GM19193 (cell line): ENCODE results near the gene BACE2.

Experiments
- POLR2A ChIP-seq: IDR thresholded peaks from 4 replicates; pipeline ENCODE4 v1.6.1; 2011; ENCODE audit not compliant: insufficient read depth, insufficient read length; ENCODE audit errors: extremely low read depth

The BACE2 gene

DNA sequence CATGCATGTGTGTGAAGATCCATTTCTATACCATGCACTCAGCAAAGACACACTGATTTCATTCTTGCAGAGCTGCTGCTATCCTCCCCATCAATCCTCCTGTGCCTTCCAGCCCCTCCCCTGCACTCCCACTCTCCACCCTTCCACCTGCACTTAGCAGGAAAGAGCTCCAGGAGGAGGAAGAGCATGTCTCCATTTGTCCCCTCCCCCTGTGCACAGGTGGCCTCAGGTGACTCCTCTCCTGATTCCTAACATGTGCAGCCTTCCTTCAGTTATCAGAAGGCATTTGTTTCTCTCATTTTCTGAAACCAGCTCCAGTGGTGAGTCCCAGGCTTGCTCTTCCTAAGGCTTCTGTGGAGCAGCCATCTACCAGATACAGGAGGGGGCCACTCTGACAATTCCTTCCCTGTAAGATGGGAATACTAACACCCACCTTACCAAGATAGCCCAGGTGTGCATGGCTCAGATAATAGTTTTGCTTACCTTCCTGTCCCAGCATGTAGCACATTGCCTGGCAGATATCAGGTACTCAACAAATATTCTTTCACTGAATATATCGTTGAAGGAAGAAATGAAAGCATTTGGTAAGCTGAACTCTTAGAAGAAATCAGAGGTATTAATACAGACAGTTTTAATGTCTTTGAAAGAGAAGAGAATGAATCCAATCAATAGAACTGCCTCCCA, 126.7 kb downstream of the BACE2 start:
- TF ChIP-seq POLR2A, result no peak

DNA sequence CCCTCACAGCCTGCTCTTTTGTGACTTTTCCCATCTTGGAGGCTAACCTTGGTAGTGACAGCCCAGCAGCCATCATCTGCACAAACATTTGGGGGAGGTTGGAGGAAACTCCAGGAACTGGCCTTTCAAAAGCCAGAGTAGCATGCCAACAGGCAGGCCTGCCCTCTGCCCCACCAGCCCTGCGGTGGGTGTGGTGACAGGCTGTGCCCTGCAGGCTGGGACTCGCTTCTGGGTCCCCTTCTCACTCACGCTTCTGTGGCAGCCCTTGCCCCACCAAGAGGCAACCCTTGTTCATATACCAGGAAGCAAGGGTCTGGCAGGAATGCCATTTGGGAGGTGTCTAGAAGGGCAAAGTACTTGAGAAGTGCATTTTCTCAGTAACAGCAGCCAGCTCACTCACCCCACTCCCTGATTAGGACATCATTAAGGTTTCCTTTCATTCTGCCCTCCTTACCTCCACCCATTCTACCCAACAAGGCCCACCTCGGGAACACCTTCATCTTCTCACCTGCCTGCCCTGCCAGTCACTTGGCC, 127.8 kb downstream of the BACE2 start:
- no peak for TF ChIP-seq POLR2A

DNA sequence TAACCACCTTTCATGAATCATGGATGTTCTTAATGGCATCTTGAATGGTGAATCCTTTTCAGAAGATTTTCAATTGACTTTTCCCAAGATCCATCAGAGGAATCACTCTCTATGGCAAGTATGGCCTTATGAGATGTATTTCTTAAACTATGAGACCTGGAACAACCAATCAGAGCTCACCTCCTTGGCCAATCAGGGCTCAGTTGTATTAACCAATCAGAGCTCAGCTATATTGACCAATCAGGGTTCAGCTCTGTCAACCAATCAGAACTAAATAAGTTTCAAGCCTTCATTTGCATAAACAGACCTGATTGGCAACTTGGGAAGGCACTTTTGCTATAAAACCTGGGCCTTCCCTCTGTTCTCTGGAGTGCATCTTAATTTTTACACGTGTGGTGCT, 135.0 kb downstream of the BACE2 start:
- no peak for TF ChIP-seq POLR2A

DNA sequence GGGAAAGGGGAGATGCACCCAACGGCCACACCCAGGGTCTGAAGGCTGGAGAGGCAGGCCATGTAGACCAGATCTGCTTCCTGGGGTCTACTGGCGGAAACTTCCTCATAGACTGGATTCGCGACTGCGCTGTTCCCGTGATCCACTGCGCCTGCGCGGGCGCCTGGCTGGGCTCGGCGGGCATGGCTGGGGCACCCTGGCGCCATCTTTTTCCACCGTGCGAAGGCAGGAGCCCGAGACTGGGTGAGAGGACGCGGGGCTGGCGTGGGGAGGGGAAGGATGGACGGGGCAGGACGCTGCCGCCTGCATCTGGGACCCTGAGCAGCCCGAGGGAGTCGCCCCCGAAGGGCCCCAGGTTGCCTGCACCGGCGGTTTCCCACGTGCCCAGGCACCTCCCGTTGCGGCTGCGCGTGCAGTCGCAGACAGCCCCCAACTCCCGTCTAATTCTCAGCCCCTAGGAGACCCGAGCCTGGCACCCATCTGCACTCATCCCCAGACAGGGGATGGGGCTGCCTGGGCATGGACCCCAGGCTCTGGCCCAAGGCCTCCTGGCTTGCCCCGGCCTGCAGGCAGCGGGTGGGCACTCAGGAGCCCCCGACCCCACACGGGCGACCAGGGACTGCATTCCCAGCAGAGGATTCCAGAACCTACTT, 136.2 kb downstream of the BACE2 start:
- TF ChIP-seq POLR2A, result no peak

DNA sequence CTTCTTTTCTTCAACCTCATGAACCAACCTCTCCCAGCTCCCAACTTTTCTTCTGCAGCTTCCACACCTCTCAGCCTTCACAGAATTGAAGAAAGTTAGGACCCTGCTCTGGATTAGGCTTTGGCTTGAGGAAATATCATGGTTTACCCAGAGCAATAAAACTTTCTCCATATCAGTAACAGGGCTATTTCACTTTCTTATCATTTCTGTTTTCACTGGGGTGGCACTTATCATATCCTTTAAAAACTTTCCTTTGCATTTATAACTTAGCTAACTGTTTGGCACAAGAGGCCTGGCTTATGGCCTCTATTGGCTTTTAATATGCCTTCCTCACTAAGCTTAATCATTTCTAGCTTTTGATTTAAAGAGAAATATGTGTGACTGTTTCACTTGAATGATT, 139.3 kb downstream of the BACE2 start:
- TF ChIP-seq POLR2A, result no peak

DNA sequence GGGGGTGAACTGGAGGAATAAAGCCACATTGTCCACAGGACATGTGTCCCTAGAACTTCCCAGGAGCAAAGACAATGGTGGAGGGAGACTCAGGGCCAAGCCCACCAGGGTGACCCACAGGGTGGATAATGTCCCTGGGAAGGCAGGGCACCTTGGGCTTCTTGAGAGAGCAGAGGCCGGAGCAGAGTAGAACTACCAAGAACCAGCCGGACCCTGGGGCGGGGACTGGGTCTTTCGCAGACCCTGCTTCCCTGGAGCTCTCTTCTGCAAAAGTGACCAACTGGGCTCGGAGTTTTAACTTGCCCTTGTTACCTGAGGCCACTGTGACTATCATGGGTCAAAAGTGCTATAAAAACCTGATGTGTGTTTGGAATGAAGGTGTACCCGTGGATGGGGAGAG, 147.8 kb downstream of the BACE2 start:
- TF ChIP-seq POLR2A, result no peak

DNA sequence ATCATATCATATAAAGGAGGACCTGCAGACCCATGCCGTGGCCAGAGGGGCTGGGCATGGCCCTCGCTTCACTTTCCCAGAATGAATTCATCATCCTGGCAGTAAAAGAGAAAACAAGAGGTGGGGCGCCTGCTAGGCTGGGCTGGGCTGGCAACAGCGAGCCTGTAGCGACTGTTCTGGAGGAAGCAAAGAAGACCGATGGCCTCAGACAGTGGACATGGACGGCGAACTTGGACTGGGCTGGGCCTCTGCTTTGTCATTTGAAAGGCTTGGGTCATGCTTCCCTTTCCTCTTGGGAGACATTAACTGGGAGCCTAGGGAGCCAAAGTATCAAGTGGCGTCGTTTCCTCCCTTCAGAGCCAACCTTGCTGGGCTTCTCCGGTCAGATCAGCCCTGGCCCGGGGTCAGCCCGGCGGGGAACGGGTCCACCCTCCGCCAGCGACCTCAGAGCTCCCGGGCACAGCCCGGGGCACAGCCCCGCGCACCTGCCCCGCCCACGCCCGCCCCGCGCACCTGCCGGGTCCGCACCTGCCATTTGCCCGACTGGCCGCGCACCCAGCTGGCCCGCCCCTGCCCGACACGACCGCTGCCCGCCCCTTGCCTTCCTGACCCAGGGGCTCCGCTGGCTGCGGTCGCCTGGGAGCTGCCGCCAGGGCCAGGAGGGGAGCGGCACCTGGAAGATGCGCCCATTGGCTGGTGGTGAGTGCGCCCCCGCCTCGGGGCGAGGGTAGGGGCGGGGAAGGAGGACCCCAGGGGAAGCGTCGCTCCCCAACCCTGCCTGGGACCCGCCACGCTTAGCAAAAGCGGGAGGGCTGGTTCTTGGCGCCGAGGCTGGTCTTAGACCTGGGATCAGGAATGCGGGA, 148.5 kb downstream of the BACE2 start, which contains the start of gene FAM3B:
FAM3B (plus strand) TSS at position 602 of the 863 bp plus-strand sequence; CDS start at position 681, 79 bp downstream.
- no peak for TF ChIP-seq POLR2A

DNA sequence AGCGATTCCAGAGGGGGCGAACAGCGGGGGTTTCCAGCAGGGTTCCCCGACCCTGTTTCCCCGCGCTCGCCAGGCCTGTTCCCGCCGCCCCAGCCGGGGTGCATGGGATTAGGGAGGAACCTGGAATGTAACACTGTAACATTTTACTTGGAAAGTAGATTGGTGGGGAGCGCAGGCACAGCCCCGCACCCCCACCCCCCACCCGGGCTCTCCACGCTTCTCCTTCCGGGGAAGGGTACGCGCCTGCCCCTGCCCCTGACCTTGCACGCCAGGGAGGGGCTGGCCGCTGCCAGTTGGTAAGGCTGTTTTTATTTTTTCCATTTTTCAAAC, 149.1 kb downstream of the BACE2 start:
- TF ChIP-seq POLR2A, result no peak

DNA sequence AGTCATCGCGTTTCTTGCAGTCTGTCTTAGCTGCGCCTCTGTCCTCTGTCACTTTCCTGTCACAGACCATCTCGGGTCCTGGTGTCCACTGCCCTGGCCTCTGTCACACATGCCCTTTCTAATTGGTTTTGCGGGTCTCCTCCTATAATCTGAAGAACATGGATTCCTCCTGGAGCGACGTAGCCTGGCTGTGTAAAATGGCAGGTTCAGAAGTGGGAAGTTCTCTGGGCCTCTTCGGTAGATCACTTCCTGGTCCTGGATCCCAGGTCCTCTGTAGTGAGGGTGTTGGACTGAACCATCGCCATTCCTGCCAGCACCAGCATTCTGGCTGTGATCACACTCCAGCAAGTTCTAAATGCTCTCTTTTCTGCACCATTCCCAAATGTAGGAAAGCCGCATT, 149.5 kb downstream of the BACE2 start:
- TF ChIP-seq POLR2A, result no peak

DNA sequence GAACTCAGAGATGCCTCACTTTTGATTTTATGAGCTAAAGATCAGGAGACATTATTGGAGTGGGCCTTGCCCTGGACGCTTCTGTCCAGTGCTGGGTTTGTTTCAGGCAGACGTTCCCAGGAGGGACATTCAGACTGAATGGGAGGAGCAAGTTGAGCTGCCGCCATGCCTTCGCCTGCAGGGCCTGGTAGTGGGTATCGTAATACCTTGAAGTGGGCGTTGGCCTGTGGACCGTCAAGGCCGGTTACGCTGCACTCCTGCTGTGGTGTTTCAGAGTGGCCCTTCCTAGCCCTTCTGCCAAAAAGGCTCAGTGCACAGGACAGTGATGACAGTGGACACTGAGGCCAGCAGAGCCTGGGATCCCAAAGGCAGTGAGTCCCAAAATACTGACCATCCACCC, 150.3 kb downstream of the BACE2 start:
- no peak for TF ChIP-seq POLR2A

DNA sequence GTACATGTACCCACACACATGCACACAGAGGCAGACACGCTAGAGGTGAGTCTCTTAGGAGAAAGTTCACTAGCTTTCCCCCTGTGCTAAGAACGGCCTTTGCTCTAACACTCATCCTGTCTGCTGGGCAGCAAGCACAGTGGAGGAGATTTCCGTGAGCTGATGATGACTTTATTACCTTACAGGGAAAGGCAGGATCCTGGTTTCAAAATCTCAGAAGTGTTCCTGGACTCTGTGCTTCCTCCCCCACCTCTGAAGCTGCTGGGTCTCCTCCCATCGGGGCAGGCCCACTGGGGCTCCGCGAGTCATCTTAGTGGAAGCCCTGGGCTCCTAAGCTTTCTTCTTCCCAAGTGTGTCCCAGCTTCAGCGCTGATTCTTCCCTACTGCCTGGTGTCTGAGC, 151.3 kb downstream of the BACE2 start:
- no peak for TF ChIP-seq POLR2A

DNA sequence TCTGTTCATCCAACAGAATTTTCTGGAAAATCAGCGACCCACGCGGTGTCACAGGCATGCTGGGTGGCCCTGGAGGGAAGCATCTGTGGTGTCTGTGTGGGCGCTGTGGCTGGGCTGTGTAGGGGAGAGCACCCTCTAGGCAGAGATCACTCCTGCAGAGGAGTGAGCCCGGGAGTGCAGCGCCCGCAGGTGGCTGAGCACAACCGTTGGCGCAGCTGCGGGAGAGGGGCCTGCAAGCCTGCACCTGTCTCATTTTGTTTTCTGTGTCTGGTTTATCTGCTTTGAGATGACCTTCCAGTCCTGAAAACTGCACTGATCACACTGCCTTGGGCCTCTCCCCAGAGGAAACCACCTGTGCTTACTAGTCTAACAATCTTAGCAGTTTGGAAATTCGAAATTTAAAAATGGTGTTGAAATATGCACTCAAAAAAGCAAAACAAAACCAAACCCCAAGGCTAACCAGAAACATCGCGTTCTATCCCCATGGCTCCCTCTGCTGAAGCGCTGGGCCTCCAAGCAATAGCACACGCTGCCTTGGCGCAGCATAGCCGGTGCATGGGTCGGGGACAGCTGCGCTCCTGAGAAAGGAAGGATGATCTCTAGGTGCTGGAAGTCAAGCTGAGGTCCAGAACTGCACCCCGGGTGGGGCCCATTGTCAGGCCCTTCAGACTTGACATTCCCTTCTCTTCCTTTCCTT, 153.4 kb downstream of the BACE2 start:
- no peak for TF ChIP-seq POLR2A

DNA sequence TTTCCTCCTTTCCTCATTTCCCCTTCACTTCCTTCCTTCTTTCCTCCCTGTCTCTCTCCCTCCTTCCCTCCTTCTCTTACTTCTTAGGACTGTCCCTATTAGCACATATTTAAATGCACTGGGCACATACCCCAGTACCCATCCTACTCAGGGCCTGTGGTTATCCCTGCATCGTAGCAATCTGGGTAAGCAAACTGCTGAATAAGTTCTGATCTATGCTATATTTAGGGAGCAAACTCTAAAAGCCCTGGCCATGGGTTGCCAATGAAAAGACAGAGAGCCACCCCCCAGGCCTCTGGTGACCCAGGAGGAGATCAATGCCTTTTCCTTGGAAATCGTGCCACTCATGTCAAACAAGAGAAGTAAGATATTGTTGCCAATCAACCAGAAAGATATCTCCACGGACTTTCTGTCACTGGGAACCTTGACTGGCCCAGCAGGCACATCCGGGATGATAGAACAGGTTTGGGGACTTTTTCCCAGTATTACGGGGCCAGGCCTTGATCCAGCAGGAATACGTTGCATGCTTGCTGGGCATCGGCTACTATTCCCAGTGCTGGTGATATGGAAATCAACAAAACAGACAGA, 154.0 kb downstream of the BACE2 start:
- TF ChIP-seq POLR2A, result no peak
